HG03558 (cell line): ENCODE measurements around the gene ATCAY.

Experiments used
- ATAC-seq: cut with Tn5 transposase; IDR thresholded peaks from one replicate; pipeline ENCODE4 v1.9.1; 2021; ENCODE audit warnings: moderate number of reproducible peaks; ENCODE audit not compliant: unreplicated experiment; ENCODE audit errors: extremely low read depth

ATCAY gene

GRCh38 chr19:3880471-3881271 is at the start of gene ATCAY:
Gene ATCAY, plus strand, starts transcription at chr19:3880685. Its CDS starts 5,083 bp downstream, at chr19:3885768.
- ATAC-seq = no peak

GRCh38 chr19:3831601-3832000 is 48.9 kb upstream of the ATCAY start:
- no peak for ATAC-seq

GRCh38 chr19:3832001-3832400 is 48.5 kb upstream of the ATCAY start:
- ATAC-seq = no peak

- no peak for ATAC-seq
Observed at GRCh38 chr19:3833578-3834348, 46.7 kb upstream of the ATCAY start.

GRCh38 chr19:3834349-3835054 is 46.0 kb upstream of the ATCAY start:
- ATAC-seq = no peak

- no peak for ATAC-seq
Observed at GRCh38 chr19:3835055-3835435, 45.4 kb upstream of the ATCAY start.

GRCh38 chr19:3836887-3837286 is 43.6 kb upstream of the ATCAY start:
- ATAC-seq = no peak

GRCh38 chr19:3837332-3837731 is 43.2 kb upstream of the ATCAY start:
- no peak for ATAC-seq

- ATAC-seq = no peak
Observed at GRCh38 chr19:3837922-3838321, 42.6 kb upstream of the ATCAY start.

GRCh38 chr19:3838661-3839060 is 41.8 kb upstream of the ATCAY start:
- no peak for ATAC-seq

- no peak for ATAC-seq
Observed at GRCh38 chr19:3839941-3840340, 40.5 kb upstream of the ATCAY start.

- no peak for ATAC-seq
Observed at GRCh38 chr19:3840804-3841203, 39.7 kb upstream of the ATCAY start.

- ATAC-seq = no peak
Observed at GRCh38 chr19:3842948-3843347, 37.5 kb upstream of the ATCAY start.

GRCh38 chr19:3844596-3844995 is 35.9 kb upstream of the ATCAY start:
- ATAC-seq = no peak

GRCh38 chr19:3849092-3849491 is 31.4 kb upstream of the ATCAY start:
- ATAC-seq = no peak

GRCh38 chr19:3849787-3850186 is 30.7 kb upstream of the ATCAY start:
- ATAC-seq = no peak

GRCh38 chr19:3850320-3850972 is 30.0 kb upstream of the ATCAY start:
- ATAC-seq = no peak

- ATAC-seq = no peak
Observed at GRCh38 chr19:3851254-3852176, 29.0 kb upstream of the ATCAY start.

- no peak for ATAC-seq
Observed at GRCh38 chr19:3852177-3852511, 28.3 kb upstream of the ATCAY start.
